ENCODE results near the gene IGF2BP2. TPM values are rescaled to one million over a fixed set of nuclear protein-coding genes. Genes with fewer than 3 reads are reported as not detected.

Gene IGF2BP2
- total RNA-seq, 1 experiment from 2014 or later, result 66.2 TPM

DNA sequence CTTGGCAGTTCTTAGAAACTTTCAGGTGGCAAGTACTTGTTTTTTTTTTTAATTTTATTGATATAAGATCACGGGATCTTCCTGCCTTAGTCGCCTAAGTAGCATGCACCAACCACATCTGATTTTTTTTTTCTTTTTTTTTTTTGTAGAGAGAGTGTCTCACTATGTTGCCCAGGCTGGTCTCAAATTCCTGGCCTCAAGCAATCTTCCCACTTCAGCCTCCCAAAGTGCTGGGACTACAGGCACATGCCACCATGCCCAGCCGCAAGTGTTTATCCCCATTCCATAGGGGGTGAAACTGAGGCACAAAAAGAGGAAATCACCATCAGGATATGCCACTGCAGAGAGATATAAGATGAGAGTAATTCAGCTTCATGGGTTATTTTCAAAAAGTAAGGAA lies 102.9 kb downstream of the IGF2BP2 start:
- TF ChIP-seq EZH2 (IDR thresholded peaks at IDR 0.05; ENCODE audit: borderline replicate concordance, low read depth, low read length, poor library complexity, severe bottlenecking), result no peak
- TF ChIP-seq, protein P1, sequence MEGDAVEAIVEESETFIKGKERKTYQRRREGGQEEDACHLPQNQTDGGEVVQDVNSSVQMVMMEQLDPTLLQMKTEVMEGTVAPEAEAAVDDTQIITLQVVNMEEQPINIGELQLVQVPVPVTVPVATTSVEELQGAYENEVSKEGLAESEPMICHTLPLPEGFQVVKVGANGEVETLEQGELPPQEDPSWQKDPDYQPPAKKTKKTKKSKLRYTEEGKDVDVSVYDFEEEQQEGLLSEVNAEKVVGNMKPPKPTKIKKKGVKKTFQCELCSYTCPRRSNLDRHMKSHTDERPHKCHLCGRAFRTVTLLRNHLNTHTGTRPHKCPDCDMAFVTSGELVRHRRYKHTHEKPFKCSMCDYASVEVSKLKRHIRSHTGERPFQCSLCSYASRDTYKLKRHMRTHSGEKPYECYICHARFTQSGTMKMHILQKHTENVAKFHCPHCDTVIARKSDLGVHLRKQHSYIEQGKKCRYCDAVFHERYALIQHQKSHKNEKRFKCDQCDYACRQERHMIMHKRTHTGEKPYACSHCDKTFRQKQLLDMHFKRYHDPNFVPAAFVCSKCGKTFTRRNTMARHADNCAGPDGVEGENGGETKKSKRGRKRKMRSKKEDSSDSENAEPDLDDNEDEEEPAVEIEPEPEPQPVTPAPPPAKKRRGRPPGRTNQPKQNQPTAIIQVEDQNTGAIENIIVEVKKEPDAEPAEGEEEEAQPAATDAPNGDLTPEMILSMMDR (conservative IDR thresholded peaks at IDR 0.05; ENCODE audit: low read depth, low read length), result no peak
- H3K4me3 ChIP-seq (ENCODE audit: low read depth, low read length, poor library complexity, severe bottlenecking), result no peak overlapping the region
- H3K4me1 ChIP-seq (ENCODE audit: insufficient read depth, low read length, poor library complexity, severe bottlenecking), result peaks cover 10% of the 10 kb centered on the region
- CTCF ChIA-PET, result no interaction called here
- no peaks in the 10 kb centered on the region for H3K36me3 ChIP-seq (ENCODE audit: insufficient read depth, low read length, poor library complexity, severe bottlenecking)
- no TSS peak for BruUV-seq (replicated peaks)
- no peaks in the 10 kb centered on the region for H3K27me3 ChIP-seq (replicated peaks; ENCODE audit: insufficient read depth, low read depth, low read length, poor library complexity)
- no peak for DNase-seq (ENCODE audit: low spot score)
- POLR2A ChIA-PET (ENCODE audit: low non-redundant PET), result no interaction called here
- H3K9me3 ChIP-seq (ENCODE audit: low read depth, low read length, poor library complexity, severe bottlenecking), result no peaks in the 10 kb centered on the region
- intact Hi-C loops (cut with micrococcal nuclease; ENCODE audit: unreplicated experiment), result no loop called here
- H3K27ac ChIP-seq (ENCODE audit: low read depth, low read length, poor library complexity, severe bottlenecking), result no peak overlapping the region

DNA sequence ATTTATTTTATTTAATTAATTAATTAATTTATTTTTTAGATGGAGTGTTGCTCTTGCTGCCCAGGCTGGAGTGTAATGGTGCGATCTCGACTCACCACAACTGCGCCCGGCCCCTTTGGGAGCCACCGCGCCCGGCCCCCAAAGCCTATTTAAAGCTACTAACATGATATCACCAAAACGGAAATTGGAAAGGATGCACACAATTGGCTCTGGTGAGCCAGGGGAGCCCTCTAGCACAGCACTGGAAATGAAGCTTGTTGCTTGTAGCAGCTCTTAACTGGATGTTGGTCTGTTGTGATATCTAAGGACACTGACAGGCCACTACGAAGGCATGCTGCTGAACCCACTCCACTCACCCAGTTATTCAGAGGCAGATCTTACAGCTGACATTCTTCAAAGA lies 104.5 kb downstream of the IGF2BP2 start:
- DNase-seq (ENCODE audit: low spot score), result no peak
- no peak for TF ChIP-seq EZH2 (IDR thresholded peaks at IDR 0.05; ENCODE audit: borderline replicate concordance, low read depth, low read length, poor library complexity, severe bottlenecking)
- TF ChIP-seq, protein P1 (conservative IDR thresholded peaks at IDR 0.05; ENCODE audit: low read depth, low read length), result no peak
- no peak overlapping the region for H3K27ac ChIP-seq (ENCODE audit: low read depth, low read length, poor library complexity, severe bottlenecking)
- no peaks in the 10 kb centered on the region for H3K9me3 ChIP-seq (ENCODE audit: low read depth, low read length, poor library complexity, severe bottlenecking)
- no peaks in the 10 kb centered on the region for H3K36me3 ChIP-seq (ENCODE audit: insufficient read depth, low read length, poor library complexity, severe bottlenecking)
- ChIA-PET POLR2A (ENCODE audit: low non-redundant PET) (no interaction called here), CTCF (no interaction called here)
- intact Hi-C loops (cut with micrococcal nuclease; ENCODE audit: unreplicated experiment), result no loop called here
- peaks cover 21% of the 10 kb centered on the region for H3K4me1 ChIP-seq (ENCODE audit: insufficient read depth, low read length, poor library complexity, severe bottlenecking)
- no TSS peak for BruUV-seq (replicated peaks)
- no peak overlapping the region for H3K4me3 ChIP-seq (ENCODE audit: low read depth, low read length, poor library complexity, severe bottlenecking)
- H3K27me3 ChIP-seq (replicated peaks; ENCODE audit: insufficient read depth, low read depth, low read length, poor library complexity), result no peaks in the 10 kb centered on the region

DNA sequence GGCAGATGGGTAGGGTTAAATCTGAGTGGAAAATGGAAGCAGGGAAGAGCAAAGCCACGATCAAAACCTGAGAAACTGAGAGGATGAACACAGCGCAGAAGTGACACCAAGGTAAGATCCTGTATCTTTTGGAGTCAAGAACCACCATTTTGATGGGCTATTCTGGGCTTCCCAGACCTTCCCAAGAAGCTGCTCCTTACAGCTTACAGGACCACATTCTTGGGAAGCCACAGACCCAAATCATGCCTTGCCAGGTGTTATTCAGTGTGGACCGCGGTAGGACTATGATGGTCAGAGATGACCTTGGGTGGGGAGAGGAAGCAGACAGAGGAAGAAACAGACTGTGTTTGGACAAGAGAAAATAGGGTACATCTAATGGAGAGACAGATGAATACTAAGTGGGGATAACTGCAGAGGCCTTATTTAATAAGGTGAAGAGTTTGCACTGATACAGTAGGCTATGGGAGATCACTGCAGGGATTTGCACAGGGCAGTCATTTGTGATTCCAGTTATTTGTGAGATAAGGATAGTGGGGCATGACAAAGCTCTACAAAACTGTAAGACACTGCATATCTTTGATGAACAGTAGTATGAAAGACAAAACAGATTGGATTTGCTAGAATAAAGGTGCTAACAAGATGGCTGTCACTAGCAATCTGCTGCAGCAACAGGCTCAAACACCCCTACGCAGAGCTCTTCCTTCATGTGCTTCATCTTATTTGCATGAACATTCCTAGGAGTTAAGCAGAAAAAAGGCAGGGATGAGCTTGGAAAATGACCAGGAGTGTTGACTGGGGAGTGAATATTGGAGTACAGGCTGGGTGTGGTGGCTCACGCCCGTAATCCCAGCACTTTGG lies 105.9 kb downstream of the IGF2BP2 start:
- DNase-seq (ENCODE audit: low spot score), result no peak
- POLR2A ChIA-PET (ENCODE audit: low non-redundant PET), result no interaction called here
- Histone ChIP-seq H3K27ac (ENCODE audit: low read depth, low read length, poor library complexity, severe bottlenecking) (no peak overlapping the region), H3K36me3 (ENCODE audit: insufficient read depth, low read length, poor library complexity, severe bottlenecking) (no peaks in the 10 kb centered on the region), H3K4me3 (ENCODE audit: low read depth, low read length, poor library complexity, severe bottlenecking) (no peak overlapping the region), H3K9me3 (ENCODE audit: low read depth, low read length, poor library complexity, severe bottlenecking) (no peaks in the 10 kb centered on the region), H3K27me3 (replicated peaks; ENCODE audit: insufficient read depth, low read depth, low read length, poor library complexity) (no peaks in the 10 kb centered on the region), H3K4me1 (ENCODE audit: insufficient read depth, low read length, poor library complexity, severe bottlenecking) (peaks cover 23% of the 10 kb centered on the region)
- BruUV-seq (replicated peaks), result no TSS peak
- intact Hi-C loops (cut with micrococcal nuclease; ENCODE audit: unreplicated experiment), result no loop called here
- TF ChIP-seq EZH2 (IDR thresholded peaks at IDR 0.05; ENCODE audit: borderline replicate concordance, low read depth, low read length, poor library complexity, severe bottlenecking), result no peak
- TF ChIP-seq, protein P1 (conservative IDR thresholded peaks at IDR 0.05; ENCODE audit: low read depth, low read length), result no peak
- CTCF ChIA-PET, result interaction anchor here (0.9 kb wide), 1 partner anchor 59 kb away, joined by 4 read pairs; no protein-coding TSS in a partner anchor

Measured in A673 (cell line).